ENCODE measurements around the gene CCDC24. TPM values are rescaled to one million over a fixed set of nuclear protein-coding genes. Genes with fewer than 3 reads are reported as not detected.

Gene CCDC24
- total and polyA plus RNA-seq, 2 donors (not counting 3 experiments of a cell fraction or from before 2014, with no cell fraction given): 2.2 to 3.1 TPM

GRCh38 chr1:44027320-44027719, 35.9 kb downstream of the CCDC24 start:
- H3K4me2 ChIP-seq (ENCODE audit: insufficient read depth, low read length): no peak overlapping the region
- H3K9me3 ChIP-seq (replicated peaks; ENCODE audit: control insufficient read depth, insufficient read depth, low read length): no peaks in the 10 kb centered on the region
- TF ChIP-seq EZH2 (IDR thresholded peaks at IDR 0.05; ENCODE audit: borderline replicate concordance, low read depth, low read length, severe bottlenecking) (no peak), POLR2A (IDR thresholded peaks at IDR 0.05; ENCODE audit: low read depth, low read length) (no peak), JUN (IDR thresholded peaks at IDR 0.05; ENCODE audit: borderline replicate concordance, insufficient read depth, insufficient read length, low read depth) (no peak), POLR2AphosphoS5 (IDR thresholded peaks at IDR 0.05; ENCODE audit: insufficient read depth, low read depth, low read length) (no peak), GATA2 (IDR thresholded peaks at IDR 0.05; ENCODE audit: insufficient read depth, insufficient read length, low read depth, low read length) (no peak), FOS (IDR thresholded peaks at IDR 0.05; ENCODE audit: borderline replicate concordance, insufficient read depth, low read length) (no peak), MYC (IDR thresholded peaks at IDR 0.05; ENCODE audit: low read depth, low read length) (no peak), CTCF (IDR thresholded peaks at IDR 0.05; ENCODE audit: extremely low read depth in 1 of 2, insufficient read depth in 1 of 2, low read depth in 1 of 2, low read length in 2 of 2) (no peak), MAX (IDR thresholded peaks at IDR 0.05; ENCODE audit: insufficient read depth, insufficient read length) (no peak)
- CTCF ChIA-PET: interaction anchor here (0.7 to 1.2 kb wide), 5 partner anchors 10 to 28 kb away, joined by 3 read pairs; no protein-coding TSS in a partner anchor
- H3K9ac ChIP-seq (replicated peaks; ENCODE audit: extremely low read depth, insufficient read depth, low read length): no peak overlapping the region
- H3K9me1 ChIP-seq (replicated peaks; ENCODE audit: control insufficient read depth, extremely low read depth, insufficient read depth, low read length): no peaks in the 10 kb centered on the region
- H3K36me3 ChIP-seq (ENCODE audit: control insufficient read depth in 2 of 2, extremely low read depth in 1 of 2, insufficient read depth in 2 of 2, low read length in 2 of 2): no peaks in the 10 kb centered on the region
- no peak overlapping the region for H3K27ac ChIP-seq (ENCODE audit: insufficient read depth, low read depth, low read length)
- intact Hi-C loops (cut with micrococcal nuclease): no loop called here
- no peak overlapping the region for H3K4me3 ChIP-seq (replicated peaks in 1 of 3; ENCODE audit: insufficient read depth in 1 of 3, low read depth in 1 of 3, low read length in 3 of 3)
- BruUV-seq (replicated peaks): no TSS peak
- no peaks in the 10 kb centered on the region for H3K79me2 ChIP-seq (ENCODE audit: control insufficient read depth, insufficient read depth, low read length)
- DNase-seq (ENCODE audit: low read depth, low spot score): no peak
- no peaks in the 10 kb centered on the region for H3K27me3 ChIP-seq (ENCODE audit: control insufficient read depth in 2 of 2, insufficient read depth in 2 of 2, low read length in 2 of 2)
- no peak overlapping the region for H2AFZ ChIP-seq (ENCODE audit: low read depth, low read length)
- H3K4me1 ChIP-seq (ENCODE audit: control insufficient read depth, extremely low read depth, insufficient read depth, low read length): peaks cover 7% of the 10 kb centered on the region
- FAIRE-seq: no peak
- dilution Hi-C loops (cut with MboI; ENCODE audit: extremely low pct_ligation_motif_present, low sequenced_read_pairs): no loop called here
- POLR2A ChIA-PET: no interaction called here
- no peaks in the 10 kb centered on the region for H4K20me1 ChIP-seq (replicated peaks; ENCODE audit: control insufficient read depth, extremely low read depth, insufficient read depth, low read length)

Data from endothelial cell of umbilical vein (primary cell).